ENCODE results near the gene C4A. TPM values are rescaled to one million over a fixed set of nuclear protein-coding genes. Genes with fewer than 3 reads are reported as not detected.

C4A gene
- polyA plus RNA-seq, 3 donors, result 12.6 TPM; not detected in 2

DNA sequence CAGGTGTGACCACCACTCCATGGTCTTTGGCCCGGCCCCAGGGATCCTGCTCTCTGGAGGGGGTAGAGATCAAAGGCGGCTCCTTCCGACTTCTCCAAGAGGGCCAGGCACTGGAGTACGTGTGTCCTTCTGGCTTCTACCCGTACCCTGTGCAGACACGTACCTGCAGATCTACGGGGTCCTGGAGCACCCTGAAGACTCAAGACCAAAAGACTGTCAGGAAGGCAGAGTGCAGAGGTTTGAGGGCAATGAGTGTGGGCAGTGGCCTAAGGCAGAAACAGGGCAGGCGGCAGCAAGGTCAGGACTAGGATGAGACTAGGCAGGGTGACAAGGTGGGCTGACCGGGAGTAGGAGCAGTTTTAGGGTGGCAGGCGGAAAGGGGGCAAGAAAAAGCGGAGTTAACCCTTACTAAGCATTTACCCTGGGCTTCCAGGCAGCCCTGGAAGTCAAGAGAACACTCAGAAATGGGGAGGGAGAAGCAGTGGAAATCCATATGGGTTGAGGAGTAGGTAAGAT, 35.4 kb upstream of the C4A start:
- H3K4me2 ChIP-seq (replicated peaks; ENCODE audit: extremely low read depth, low read length, poor library complexity, severe bottlenecking), result no peak overlapping the region
- Mint-ChIP-seq H3K36me3 (peaks cover 3 to 8% of the 10 kb centered on the region in 2 donors), H3K27ac (peak overlapping the region in 2 of 7 donors; percentile 0 to 3), H3K4me1 (peaks cover 17% of the 10 kb centered on the region), H3K27me3 (ENCODE audit: low read depth in 3 of 3) (peaks cover 13 to 29% (median 27%) of the 10 kb centered on the region in 3 donors), H3K4me3 (no peak overlapping the region), H3K9me3 (peaks cover 0 to 1% (median 0%) of the 10 kb centered on the region in 7 donors)
- H3K27me3 ChIP-seq (ENCODE audit: control insufficient read depth in 2 of 2, insufficient read depth in 2 of 2, low read length in 2 of 2), result no peaks in the 10 kb centered on the region
- no peak overlapping the region for H3K27ac ChIP-seq (ENCODE audit: low read depth in 1 of 2, low read length in 2 of 2)
- no peaks in the 10 kb centered on the region for H3K9me3 ChIP-seq (replicated peaks in 1 of 2; ENCODE audit: control insufficient read depth in 1 of 2, insufficient read depth in 1 of 2, low read length in 2 of 2)
- TF ChIP-seq, protein P1, sequence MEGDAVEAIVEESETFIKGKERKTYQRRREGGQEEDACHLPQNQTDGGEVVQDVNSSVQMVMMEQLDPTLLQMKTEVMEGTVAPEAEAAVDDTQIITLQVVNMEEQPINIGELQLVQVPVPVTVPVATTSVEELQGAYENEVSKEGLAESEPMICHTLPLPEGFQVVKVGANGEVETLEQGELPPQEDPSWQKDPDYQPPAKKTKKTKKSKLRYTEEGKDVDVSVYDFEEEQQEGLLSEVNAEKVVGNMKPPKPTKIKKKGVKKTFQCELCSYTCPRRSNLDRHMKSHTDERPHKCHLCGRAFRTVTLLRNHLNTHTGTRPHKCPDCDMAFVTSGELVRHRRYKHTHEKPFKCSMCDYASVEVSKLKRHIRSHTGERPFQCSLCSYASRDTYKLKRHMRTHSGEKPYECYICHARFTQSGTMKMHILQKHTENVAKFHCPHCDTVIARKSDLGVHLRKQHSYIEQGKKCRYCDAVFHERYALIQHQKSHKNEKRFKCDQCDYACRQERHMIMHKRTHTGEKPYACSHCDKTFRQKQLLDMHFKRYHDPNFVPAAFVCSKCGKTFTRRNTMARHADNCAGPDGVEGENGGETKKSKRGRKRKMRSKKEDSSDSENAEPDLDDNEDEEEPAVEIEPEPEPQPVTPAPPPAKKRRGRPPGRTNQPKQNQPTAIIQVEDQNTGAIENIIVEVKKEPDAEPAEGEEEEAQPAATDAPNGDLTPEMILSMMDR (IDR thresholded peaks at IDR 0.05), result no peak
- H3K4me1 ChIP-seq (ENCODE audit: control insufficient read depth in 1 of 2, insufficient read depth in 2 of 2, low read length in 2 of 2), result peaks cover 3 to 4% of the 10 kb centered on the region in 2 donors
- 90% methylated on average over 11 of the region's 11 CpGs for WGBS (ENCODE audit: insufficient coverage)
- H2AFZ ChIP-seq (ENCODE audit: insufficient read depth, low read depth, low read length, poor library complexity, severe bottlenecking), result no peak overlapping the region
- H3K36me3 ChIP-seq (replicated peaks in 1 of 2; ENCODE audit: control insufficient read depth in 1 of 2, insufficient read depth in 2 of 2, low read length in 2 of 2), result peaks cover 7 to 8% of the 10 kb centered on the region in 2 donors
- H4K20me1 ChIP-seq (ENCODE audit: insufficient read depth, low read length), result no peaks in the 10 kb centered on the region
- no peak overlapping the region for H3K4me3 ChIP-seq (replicated peaks in 1 of 3; ENCODE audit: low read depth in 2 of 3, low read length in 3 of 3)
- no peak for DNase-seq
- no peaks in the 10 kb centered on the region for H3K79me2 ChIP-seq (ENCODE audit: insufficient read depth, low read length)
- intact Hi-C loops (cut with micrococcal nuclease), result no loop called here
- H3K9ac ChIP-seq (ENCODE audit: insufficient read depth, low read length, poor library complexity, severe bottlenecking), result no peak overlapping the region

DNA sequence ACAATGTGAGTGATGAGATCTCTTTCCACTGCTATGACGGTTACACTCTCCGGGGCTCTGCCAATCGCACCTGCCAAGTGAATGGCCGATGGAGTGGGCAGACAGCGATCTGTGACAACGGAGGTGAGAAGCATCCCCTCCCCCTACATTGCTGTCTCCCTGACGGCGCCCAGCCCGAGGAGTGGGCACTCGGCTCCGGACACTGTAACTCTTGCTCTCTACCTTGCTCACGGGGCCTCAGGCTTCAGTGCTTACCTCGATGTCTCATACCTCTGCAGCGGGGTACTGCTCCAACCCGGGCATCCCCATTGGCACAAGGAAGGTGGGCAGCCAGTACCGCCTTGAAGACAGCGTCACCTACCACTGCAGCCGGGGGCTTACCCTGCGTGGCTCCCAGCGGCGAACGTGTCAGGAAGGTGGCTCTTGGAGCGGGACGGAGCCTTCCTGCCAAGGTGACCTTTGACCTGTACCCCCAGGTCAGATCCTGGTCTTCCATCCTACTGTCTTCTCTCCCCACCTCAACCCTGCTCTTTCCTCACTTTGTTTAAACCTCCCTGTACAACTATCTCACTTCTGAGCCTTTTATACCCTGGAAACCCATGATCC, 34.7 kb upstream of the C4A start:
- Histone ChIP-seq H3K4me1 (ENCODE audit: control insufficient read depth in 1 of 2, insufficient read depth in 2 of 2, low read length in 2 of 2) (peaks cover 3 to 4% of the 10 kb centered on the region in 2 donors), H3K9me3 (replicated peaks in 1 of 2; ENCODE audit: control insufficient read depth in 1 of 2, insufficient read depth in 1 of 2, low read length in 2 of 2) (no peaks in the 10 kb centered on the region), H3K36me3 (replicated peaks in 1 of 2; ENCODE audit: control insufficient read depth in 1 of 2, insufficient read depth in 2 of 2, low read length in 2 of 2) (peaks cover 15 to 16% of the 10 kb centered on the region in 2 donors), H4K20me1 (ENCODE audit: insufficient read depth, low read length) (no peaks in the 10 kb centered on the region), H3K4me2 (replicated peaks; ENCODE audit: extremely low read depth, low read length, poor library complexity, severe bottlenecking) (no peak overlapping the region), H3K79me2 (ENCODE audit: insufficient read depth, low read length) (no peaks in the 10 kb centered on the region), H3K9ac (ENCODE audit: insufficient read depth, low read length, poor library complexity, severe bottlenecking) (no peak overlapping the region), H3K4me3 (replicated peaks in 1 of 3; ENCODE audit: low read depth in 2 of 3, low read length in 3 of 3) (no peak overlapping the region), H2AFZ (ENCODE audit: insufficient read depth, low read depth, low read length, poor library complexity, severe bottlenecking) (no peak overlapping the region), H3K27me3 (ENCODE audit: control insufficient read depth in 2 of 2, insufficient read depth in 2 of 2, low read length in 2 of 2) (no peaks in the 10 kb centered on the region), H3K27ac (ENCODE audit: low read depth in 1 of 2, low read length in 2 of 2) (no peak overlapping the region)
- 88% methylated on average over 24 of the region's 24 CpGs for WGBS (ENCODE audit: insufficient coverage)
- Mint-ChIP-seq H3K4me3 (no peak overlapping the region), H3K36me3 (peaks cover 10 to 13% of the 10 kb centered on the region in 2 donors), H3K4me1 (peaks cover 17% of the 10 kb centered on the region), H3K27me3 (ENCODE audit: low read depth in 3 of 3) (peaks cover 13 to 27% (median 26%) of the 10 kb centered on the region in 3 donors), H3K27ac (no peak overlapping the region), H3K9me3 (peaks cover 0 to 1% (median 0%) of the 10 kb centered on the region in 7 donors)
- DNase-seq, result no peak
- intact Hi-C loops (cut with micrococcal nuclease), result no loop called here
- TF ChIP-seq, protein P1 (IDR thresholded peaks at IDR 0.05), result no peak

Data from CD14-positive monocyte (primary cell).